HepG2 (cell line): ENCODE measurements around the gene ZIM2. TPM values are rescaled to one million over a fixed set of nuclear protein-coding genes. Genes with fewer than 3 reads are reported as not detected.

Experiments used
- ATAC-seq: fragments of 200-7000 bp; cut with Tn5 transposase; 3 replicates; pipeline ENCODE4 v1.9.1; 2020; ENCODE audit warnings: mild to moderate bottlenecking, moderate library complexity
- BruUV-seq: library from RNA; stranded (reverse); fragments of 400-500 nt; replicated peaks from 2 replicates; lab custom pipeline; 2021; lab: Mats Ljungman, UMichigan
- CTCF ChIA-PET: fragments of 300-600 bp; formaldehyde crosslinking; extraction: SDS; loops from one replicate; lab custom pipeline; 2021; ENCODE audit warnings: low total read pairs, inconsistent platforms, low intra/inter-chr PET ratio; lab: Yijun Ruan, JAX
- POLR2A ChIA-PET: fragments of 350-600 bp; sonication (Branson Sonifier 250); formaldehyde crosslinking; loops from one replicate; lab custom pipeline; 2020; ENCODE audit warnings: antibody characterized with exemption, inconsistent platforms; lab: Yijun Ruan, JAX
- DNase-seq: peaks from one replicate; pipeline ENCODE4 v3.0.0-alpha.2; 2015; ENCODE audit warnings: low spot score
- FAIRE-seq: peaks from 3 replicates; lab custom pipeline; 2011; peaks lifted over from hg19 to GRCh38; lab: Jason Lieb, UNC
- H2AFZ ChIP-seq: one replicate; pipeline ENCODE4 v1.6.1; 2011; ENCODE audit warnings: low read length, inconsistent platforms
- H3K27ac ChIP-seq: fragments of 300-600 bp; 3 replicates; pipeline ENCODE4 v1.8.0; 2011; ENCODE audit warnings: mixed run types, mild to moderate bottlenecking, mixed read lengths, low read length, inconsistent platforms; ENCODE audit not compliant: insufficient read depth; ENCODE audit errors: extremely low read length
- H3K27me3 ChIP-seq, 2 experiments: fragments of 200-600 bp in 1 of 2; 2 replicates in 1 of 2; 3 replicates in 1 of 2; pipeline versions ENCODE4 v1.6.0 to v1.8.0; 2011; ENCODE audit warnings: low read length in 2 of 2, mild to moderate bottlenecking in 2 of 2, moderate library complexity in 2 of 2, inconsistent platforms in 1 of 2; ENCODE audit not compliant: insufficient read depth in 2 of 2, control insufficient read depth in 1 of 2
- H3K36me3 ChIP-seq, 2 experiments: fragments of 200-600 bp in 1 of 2; replicated peaks in 1 of 2; 2 replicates in 1 of 2; 3 replicates in 1 of 2; pipeline versions ENCODE4 v1.5.1 to v1.8.0; 2011; ENCODE audit warnings: low read length in 2 of 2, inconsistent platforms in 1 of 2; ENCODE audit not compliant: insufficient read depth in 2 of 2, control insufficient read depth in 1 of 2
- H3K4me1 ChIP-seq: 2 replicates; pipeline ENCODE4 v1.5.1; 2012; ENCODE audit warnings: low read length, inconsistent platforms; ENCODE audit not compliant: insufficient read depth
- H3K4me2 ChIP-seq: 2 replicates; pipeline ENCODE4 v1.6.0; 2011; ENCODE audit warnings: low read depth, low read length, inconsistent platforms
- H3K4me3 ChIP-seq, 3 experiments: fragments of 200-600 bp in 1 of 3; sonication (generic), shearing (Covaris generic) in 1 of 3; replicated peaks in 1 of 3; 2 replicates each; pipeline ENCODE4 v1.5.1; 2011 to 2016; ENCODE audit warnings: low read length in 3 of 3, inconsistent platforms in 2 of 3, low read depth in 2 of 3, mild to moderate bottlenecking in 2 of 3, control low read depth in 1 of 3, mixed read lengths in 1 of 3; ENCODE audit not compliant: insufficient read depth in 1 of 3
- H3K79me2 ChIP-seq: one replicate; pipeline ENCODE4 v1.6.1; 2011; ENCODE audit warnings: low read length, inconsistent platforms; ENCODE audit not compliant: insufficient read depth
- H3K9ac ChIP-seq: 2 replicates; pipeline ENCODE4 v1.6.0; 2011; ENCODE audit warnings: mild to moderate bottlenecking, low read depth, low read length, inconsistent platforms; ENCODE audit not compliant: insufficient read depth
- H3K9me3 ChIP-seq: 2 replicates; pipeline ENCODE4 v1.5.1; 2012; ENCODE audit warnings: mild to moderate bottlenecking, low read length
- H4K20me1 ChIP-seq: 2 replicates; pipeline ENCODE4 v1.6.0; 2011; ENCODE audit warnings: inconsistent platforms, mild to moderate bottlenecking, low read length, moderate library complexity; ENCODE audit not compliant: insufficient read depth
- AFF4 ChIP-seq: sonication (generic); formaldehyde crosslinking; IDR thresholded peaks from 2 replicates; pipeline ENCODE4 v1.4.0; 2020; ENCODE audit warnings: missing genetic modification reagents
- CREB3 ChIP-seq: sonication (generic); formaldehyde crosslinking; IDR thresholded peaks from 2 replicates; pipeline ENCODE4 v1.5.0; 2020; ENCODE audit warnings: missing genetic modification reagents
- DNMT3B ChIP-seq: conservative IDR thresholded peaks from 2 replicates; pipeline ENCODE4 v1.6.1; 2016; ENCODE audit warnings: missing biosample characterization, control low read depth
- ESRRA ChIP-seq: sonication (generic); formaldehyde crosslinking; IDR thresholded peaks from 2 replicates; pipeline ENCODE4 v1.5.1; 2020; ENCODE audit warnings: mild to moderate bottlenecking, low read depth, missing genetic modification reagents
- MEIS2 ChIP-seq: sonication (generic); formaldehyde crosslinking; IDR thresholded peaks from 2 replicates; pipeline ENCODE4 v1.9.0; 2021; ENCODE audit warnings: mild to moderate bottlenecking, missing genetic modification reagents
- MNT ChIP-seq: fragments of 450-650 bp; IDR thresholded peaks from 2 replicates; pipeline ENCODE4 v1.6.1; 2016
- NR0B2 ChIP-seq: sonication (generic); formaldehyde crosslinking; IDR thresholded peaks from 2 replicates; pipeline ENCODE4 v1.4.0; 2020; ENCODE audit warnings: mild to moderate bottlenecking, missing genetic modification reagents
- PAF1 ChIP-seq: IDR thresholded peaks from 2 replicates; pipeline ENCODE4 v1.6.1; 2016; ENCODE audit warnings: missing genetic modification reagents, missing compliant biosample characterization
- PAX8 ChIP-seq: sonication (generic); formaldehyde crosslinking; IDR thresholded peaks from 2 replicates; pipeline ENCODE4 v1.8.0; 2022; ENCODE audit warnings: mild to moderate bottlenecking, missing genetic modification reagents, borderline replicate concordance
- POLR2A ChIP-seq, 2 experiments: IDR thresholded peaks; 2 replicates each; pipeline ENCODE4 v1.6.1; 2011; ENCODE audit warnings: low read depth in 2 of 2, low read length in 2 of 2, mild to moderate bottlenecking in 1 of 2, moderate library complexity in 1 of 2; ENCODE audit not compliant: insufficient read depth in 1 of 2
- RBM22 ChIP-seq: fragments of 200-400 bp; formaldehyde crosslinking; optimal IDR thresholded peaks from 2 replicates; pipeline ENCODE3; 2017; ENCODE audit warnings: mild to moderate bottlenecking, low read length, moderate library complexity
- RORA ChIP-seq: sonication (generic); formaldehyde crosslinking; IDR thresholded peaks from 2 replicates; pipeline ENCODE4 v1.5.0; 2020; ENCODE audit warnings: mild to moderate bottlenecking, missing genetic modification reagents, moderate library complexity
- TFE3 ChIP-seq: IDR thresholded peaks from 2 replicates; pipeline ENCODE4 v1.6.1; 2016
- TRIM24 ChIP-seq: sonication (generic); formaldehyde crosslinking; IDR thresholded peaks from 2 replicates; pipeline ENCODE4 v1.8.0; 2022; ENCODE audit warnings: mild to moderate bottlenecking, missing genetic modification reagents
- XRCC5 ChIP-seq: fragments of 200-400 bp; formaldehyde crosslinking; optimal IDR thresholded peaks from 2 replicates; pipeline ENCODE3; 2017; ENCODE audit warnings: mild to moderate bottlenecking, low read length
- ZNF780A ChIP-seq: sonication (generic); formaldehyde crosslinking; IDR thresholded peaks from 2 replicates; pipeline ENCODE4 v1.8.0; 2022; ENCODE audit warnings: mild to moderate bottlenecking, missing genetic modification reagents, moderate library complexity
- ZSCAN22 ChIP-seq: sonication (generic); formaldehyde crosslinking; IDR thresholded peaks from 2 replicates; pipeline ENCODE4 v1.4.0; 2020; ENCODE audit warnings: mild to moderate bottlenecking, missing genetic modification reagents
- whole genome bisulfite sequencing: methylation state at CpG from one replicate; pipeline ENCODE4 v1.1.6; 2017; ENCODE audit warnings: low lambda C conversion rate; 5-methylcytosine and 5-hydroxymethylcytosine counted together
- in situ Hi-C: cut with HindIII; loops from 2 replicates; pipeline ENCODE4 v1.10.0; 2017; ENCODE audit warnings: low pct_unique_long_range_greater_than_20kb; ENCODE audit not compliant: extremely low pct_ligation_motif_present
- intact Hi-C: fragments of 100-400 bp; cut with micrococcal nuclease; formaldehyde crosslinking; loops from one replicate; pipeline ENCODE4 v1.10.0; 2022; ENCODE audit not compliant: unreplicated experiment
- polyA plus RNA-seq, 8 experiments: library from polyadenylated mRNA; depleted of rRNA in 3 of 8; stranded (reverse) in 7 of 8; unstranded in 1 of 8; fragments of >200 nt; fragmentation: Illumina TruSeq in 4 of 8; extraction: Trizol in 4 of 8; gene quantifications; 2 replicates each; pipeline versions ENCODE4 v1.2.1 to v1.2.3, GENCODE V29; 2011 to 2016; ENCODE audit warnings: low read depth in 4 of 8, missing spikeins in 1 of 8, mixed read lengths in 1 of 8; ENCODE audit not compliant: insufficient read depth in 1 of 8
- total RNA-seq, 5 experiments: library from RNA; depleted of rRNA; stranded (reverse); fragments of >200 nt; fragmentation: Illumina TruSeq; extraction: Trizol; gene quantifications; 2 replicates each; pipeline ENCODE4 v1.2.3, GENCODE V29; 2016; ENCODE audit warnings: low read depth in 1 of 5

The ZIM2 gene
- total and polyA plus RNA-seq, 2 of the 13 experiments (the other 11 are each of a cell fraction or from before 2014, with no cell fraction given): 7.2 to 10.3 TPM

GRCh38 chr19:56832352-56832928, 8.1 kb downstream of the ZIM2 start:
- peak overlapping the region in 1 of 3 experiments; percentile 18; a peak in 1 of 6 replicates for H3K4me3 ChIP-seq
- peak; percentile 13 for DNase-seq
- POLR2A ChIA-PET: no interaction called here
- TF ChIP-seq PAX8 (CRISPR knock-in tag) (no peak), ESRRA (CRISPR knock-in tag) (no peak), AFF4 (CRISPR knock-in tag) (no peak), XRCC5 (no peak), TFE3 (CRISPR knock-in tag) (0 out of 2 replicates have a peak, but pooled peaks have one; percentile 18), RORA (CRISPR knock-in tag) (no peak), DNMT3B (CRISPR knock-in tag) (no peak), ZSCAN22 (no peak), RBM22 (peak; percentile 98), MEIS2 (CRISPR knock-in tag) (no peak), ZNF780A (CRISPR knock-in tag) (no peak), CREB3 (CRISPR knock-in tag) (no peak), TRIM24 (no peak), PAF1 (CRISPR knock-in tag) (peak; percentile 65; the same call in 1 of the 2 replicates), NR0B2 (CRISPR knock-in tag) (no peak), MNT (no peak), POLR2A (IDR thresholded peaks at IDR 0.05; ENCODE audit: insufficient read depth in 1 of 2, low read depth in 2 of 2, low read length in 2 of 2) (peak; percentile 23 to 37; a peak in 1 of 4 replicates)

More at GRCh38 chr19:56832352-56832928, 8.1 kb downstream of the ZIM2 start:
- H3K9ac ChIP-seq: no peak overlapping the region
- H3K36me3 ChIP-seq: peaks cover 20 to 66% of the 10 kb centered on the region in 2 experiments
- H2AFZ ChIP-seq: no peak overlapping the region
- peak; percentile 23; the same call in 1 of the 3 replicates for ATAC-seq
- H3K9me3 ChIP-seq: no peaks in the 10 kb centered on the region
- peaks cover 89% of the 10 kb centered on the region for H3K79me2 ChIP-seq
- in situ Hi-C loops: loop anchor here (10.0 kb wide), 1 partner anchor 232 kb away; no protein-coding TSS in a partner anchor
- no peaks in the 10 kb centered on the region for H3K27me3 ChIP-seq
- WGBS: 47% methylated on average over 5 of the region's 5 CpGs
- H4K20me1 ChIP-seq: peaks cover 98% of the 10 kb centered on the region
- intact Hi-C loops: no loop called here
- no TSS peak for BruUV-seq
- peaks cover 80% of the 10 kb centered on the region for H3K4me1 ChIP-seq
- H3K27ac ChIP-seq: no peak overlapping the region
- no peak for FAIRE-seq
- CTCF ChIA-PET: no interaction called here
- H3K4me2 ChIP-seq: peak overlapping the region; percentile 28; the same call in 1 of the 2 replicates
